Mesendoderm (in vitro differentiated cells): ENCODE data around the gene LMO2. TPM values are rescaled to one million over a fixed set of nuclear protein-coding genes. Genes with fewer than 3 reads are reported as not detected.

ENCODE experiments used
- DNase-seq: peaks from one replicate; pipeline ENCODE4 v3.0.0; 2013
- H2AK5ac ChIP-seq: 2 replicates; pipeline ENCODE4 v1.6.1; 2013; ENCODE audit warnings: low read length, inconsistent platforms
- H2BK120ac ChIP-seq: 2 replicates; pipeline ENCODE4 v1.6.1; 2013; ENCODE audit warnings: low read depth, mild to moderate bottlenecking, low read length, moderate library complexity, mixed read lengths
- H2BK15ac ChIP-seq: replicated peaks from 2 replicates; pipeline ENCODE4 v1.6.1; 2013; ENCODE audit warnings: low read depth, mild to moderate bottlenecking, moderate library complexity
- H2BK5ac ChIP-seq: 2 replicates; pipeline ENCODE4 v1.6.1; 2013; ENCODE audit warnings: low read length, inconsistent platforms
- H3K18ac ChIP-seq: 2 replicates; pipeline ENCODE4 v1.6.1; 2013; ENCODE audit warnings: mild to moderate bottlenecking, low read length, mixed read lengths
- H3K23ac ChIP-seq: one replicate; pipeline ENCODE4 v1.6.1; 2013; ENCODE audit warnings: low read length
- H3K27ac ChIP-seq: 2 replicates; pipeline ENCODE4 v1.5.1; 2013; ENCODE audit warnings: low read depth, mild to moderate bottlenecking, inconsistent platforms, low read length, moderate library complexity
- H3K27me3 ChIP-seq: 2 replicates; pipeline ENCODE4 v1.6.1; 2013; ENCODE audit warnings: low read length, control low read depth, mild to moderate bottlenecking, inconsistent platforms; ENCODE audit not compliant: insufficient read depth, poor library complexity
- H3K36me3 ChIP-seq: 2 replicates; pipeline ENCODE4 v1.6.1; 2013; ENCODE audit warnings: low read length, inconsistent platforms; ENCODE audit not compliant: control insufficient read depth, insufficient read depth
- H3K4ac ChIP-seq: one replicate; pipeline ENCODE4 v1.6.1; 2013; ENCODE audit warnings: low read depth, mild to moderate bottlenecking, low read length, moderate library complexity
- H3K4me1 ChIP-seq: 2 replicates; pipeline ENCODE4 v1.6.1; 2013; ENCODE audit warnings: low read depth, low read length, inconsistent platforms; ENCODE audit not compliant: control insufficient read depth
- H3K4me2 ChIP-seq: 2 replicates; pipeline ENCODE4 v1.6.1; 2013; ENCODE audit warnings: low read length
- H3K4me3 ChIP-seq: 2 replicates; pipeline ENCODE4 v1.5.1; 2013; ENCODE audit warnings: mild to moderate bottlenecking, low read length
- H3K56ac ChIP-seq: one replicate; pipeline ENCODE4 v1.6.1; 2013; ENCODE audit warnings: low read length
- H3K79me1 ChIP-seq: 2 replicates; pipeline ENCODE4 v1.6.1; 2013; ENCODE audit warnings: low read length, inconsistent platforms
- H3K79me2 ChIP-seq: 2 replicates; pipeline ENCODE4 v1.6.1; 2013; ENCODE audit warnings: mild to moderate bottlenecking, low read length; ENCODE audit not compliant: control insufficient read depth, insufficient read depth
- H3K9ac ChIP-seq: 2 replicates; pipeline ENCODE4 v1.6.1; 2013; ENCODE audit warnings: low read length, inconsistent platforms
- H4K5ac ChIP-seq: one replicate; pipeline ENCODE4 v1.6.1; 2013; ENCODE audit warnings: low read length
- H4K8ac ChIP-seq: one replicate; pipeline ENCODE4 v1.6.1; 2013; ENCODE audit warnings: low read depth, mild to moderate bottlenecking, control low read depth, low read length, moderate library complexity
- WGBS: extraction: QIAGEN DNeasy Blood & Tissue Kit; methylation state at CpG from one replicate; pipeline ENCODE4 v1.1.7; 2013; ENCODE audit warnings: low lambda C conversion rate, missing lambda C conversion rate; ENCODE audit not compliant: insufficient coverage; ENCODE audit errors: extremely low coverage; 5-methylcytosine and 5-hydroxymethylcytosine counted together
- polyA plus RNA-seq, 2 experiments: library from polyadenylated mRNA; stranded (reverse); fragments of 200-250 nt; gene quantifications; one replicate each; pipeline ENCODE4 v1.2.3, GENCODE V29; 2013

The LMO2 gene
- polyA plus RNA-seq (2013, experiment 1 of 2), result 0.79 TPM
- 0.81 TPM for polyA plus RNA-seq (2013, experiment 2 of 2)

GRCh38 chr11:33891714-33892327 is at the start of gene LMO2:
Gene LMO2, minus strand, starts transcription at chr11:33892076. Its CDS starts 22,360 bp downstream, at chr11:33869716.
- no peak within 1 kb of the TSS for H3K27ac ChIP-seq

GRCh38 chr11:33940538-33940815 is 48.6 kb upstream of the LMO2 start:
- Histone ChIP-seq H3K36me3 (no peaks in the 10 kb centered on the region), H2BK5ac (no peak overlapping the region), H3K4ac (no peak overlapping the region), H3K18ac (no peak overlapping the region), H2BK15ac (no peak overlapping the region), H3K79me2 (no peaks in the 10 kb centered on the region), H3K4me3 (no peak overlapping the region), H4K8ac (no peak overlapping the region), H4K5ac (no peak overlapping the region), H3K23ac (no peak overlapping the region), H3K27ac (no peak overlapping the region), H2AK5ac (no peak overlapping the region), H3K9ac (no peak overlapping the region), H3K4me1 (peaks cover 2% of the 10 kb centered on the region), H2BK120ac (no peak overlapping the region), H3K56ac (no peak overlapping the region), H3K4me2 (no peak overlapping the region), H3K27me3 (no peaks in the 10 kb centered on the region), H3K79me1 (no peaks in the 10 kb centered on the region)
- no CpG with 5 or more reads among the region's 2 CpGs for WGBS
- no peak for DNase-seq

More at GRCh38 chr11:33891714-33892327, at the start of gene LMO2:
- no peak within 1 kb of the TSS for H3K4me2 ChIP-seq
- H3K9ac ChIP-seq, result no peak within 1 kb of the TSS
- no peaks in the 10 kb centered on the region for H3K27me3 ChIP-seq
- H3K4ac ChIP-seq, result no peak within 1 kb of the TSS
- H2AK5ac ChIP-seq, result no peak within 1 kb of the TSS
- no peak within 1 kb of the TSS for H3K56ac ChIP-seq
- H3K4me3 ChIP-seq, result no peak within 1 kb of the TSS
- H3K79me1 ChIP-seq, result no peaks in the 10 kb centered on the region
- peaks cover 2% of the 10 kb centered on the region for H3K4me1 ChIP-seq
- H3K23ac ChIP-seq, result no peak within 1 kb of the TSS
- H3K36me3 ChIP-seq, result no peaks in the 10 kb centered on the region
- no peak within 1 kb of the TSS for H3K18ac ChIP-seq
- no CpG with 5 or more reads among the region's 9 CpGs for WGBS
- DNase-seq, result no peak
- H2BK15ac ChIP-seq, result no peak within 1 kb of the TSS
- H4K5ac ChIP-seq, result no peak within 1 kb of the TSS
- H2BK120ac ChIP-seq, result no peak within 1 kb of the TSS
- no peaks in the 10 kb centered on the region for H3K79me2 ChIP-seq
- no peak within 1 kb of the TSS for H4K8ac ChIP-seq
- no peak within 1 kb of the TSS for H2BK5ac ChIP-seq

- H3K27me3 ChIP-seq, result no peaks in the 10 kb centered on the region
- H4K8ac ChIP-seq, result no peak overlapping the region
- H3K79me2 ChIP-seq, result no peaks in the 10 kb centered on the region
- no peaks in the 10 kb centered on the region for H3K79me1 ChIP-seq
- H3K27ac ChIP-seq, result no peak overlapping the region
- no peak overlapping the region for H3K56ac ChIP-seq
- H2BK120ac ChIP-seq, result no peak overlapping the region
- no peak overlapping the region for H3K18ac ChIP-seq
- WGBS, result no CpG with 5 or more reads among the region's 15 CpGs
- no peak overlapping the region for H3K4me3 ChIP-seq
- no peak overlapping the region for H3K4me2 ChIP-seq
- H3K36me3 ChIP-seq, result no peaks in the 10 kb centered on the region
- no peak overlapping the region for H4K5ac ChIP-seq
- H2BK5ac ChIP-seq, result no peak overlapping the region
- H3K9ac ChIP-seq, result no peak overlapping the region
- H2AK5ac ChIP-seq, result no peak overlapping the region
- H3K4ac ChIP-seq, result no peak overlapping the region
- peaks cover 6% of the 10 kb centered on the region for H3K4me1 ChIP-seq
- peak; percentile 31 for DNase-seq
- H3K23ac ChIP-seq, result no peak overlapping the region
- H2BK15ac ChIP-seq, result no peak overlapping the region
Measured at GRCh38 chr11:33936725-33937604, 45.1 kb upstream of the LMO2 start.

- no peak for DNase-seq
- H3K23ac ChIP-seq, result no peak overlapping the region
- no peak overlapping the region for H3K4me2 ChIP-seq
- H3K4ac ChIP-seq, result no peak overlapping the region
- H4K8ac ChIP-seq, result no peak overlapping the region
- no peak overlapping the region for H2BK15ac ChIP-seq
- no peak overlapping the region for H3K56ac ChIP-seq
- H2AK5ac ChIP-seq, result no peak overlapping the region
- H3K18ac ChIP-seq, result no peak overlapping the region
- H3K36me3 ChIP-seq, result no peaks in the 10 kb centered on the region
- no peak overlapping the region for H2BK5ac ChIP-seq
- H4K5ac ChIP-seq, result no peak overlapping the region
- H3K4me3 ChIP-seq, result no peak overlapping the region
- no peak overlapping the region for H2BK120ac ChIP-seq
- no peaks in the 10 kb centered on the region for H3K27me3 ChIP-seq
- WGBS, result no CpG with 5 or more reads among the region's 14 CpGs
- H3K79me2 ChIP-seq, result no peaks in the 10 kb centered on the region
- no peaks in the 10 kb centered on the region for H3K79me1 ChIP-seq
- H3K4me1 ChIP-seq, result peaks cover 3% of the 10 kb centered on the region
- H3K27ac ChIP-seq, result no peak overlapping the region
- no peak overlapping the region for H3K9ac ChIP-seq
Measured at GRCh38 chr11:33935461-33936456, 43.9 kb upstream of the LMO2 start.

- no peak overlapping the region for H3K18ac ChIP-seq
- no peak overlapping the region for H3K23ac ChIP-seq
- no CpG with 5 or more reads among the region's 4 CpGs for WGBS
- no peaks in the 10 kb centered on the region for H3K27me3 ChIP-seq
- no peak overlapping the region for H3K9ac ChIP-seq
- H3K79me1 ChIP-seq, result no peaks in the 10 kb centered on the region
- no peak overlapping the region for H3K56ac ChIP-seq
- no peak for DNase-seq
- no peak overlapping the region for H2BK15ac ChIP-seq
- H2AK5ac ChIP-seq, result no peak overlapping the region
- no peak overlapping the region for H2BK120ac ChIP-seq
- no peak overlapping the region for H3K4me3 ChIP-seq
- no peak overlapping the region for H3K27ac ChIP-seq
- no peak overlapping the region for H4K5ac ChIP-seq
- no peak overlapping the region for H2BK5ac ChIP-seq
- no peak overlapping the region for H3K4ac ChIP-seq
- peaks cover 3% of the 10 kb centered on the region for H3K4me1 ChIP-seq
- no peaks in the 10 kb centered on the region for H3K36me3 ChIP-seq
- no peak overlapping the region for H4K8ac ChIP-seq
- H3K79me2 ChIP-seq, result no peaks in the 10 kb centered on the region
- H3K4me2 ChIP-seq, result no peak overlapping the region
Measured at GRCh38 chr11:33935005-33935404, 43.1 kb upstream of the LMO2 start.
